Glomerular visceral epithelial cell (primary cell): ENCODE results near the gene CLMN.

ENCODE experiments used
- DNase-seq: peaks from one replicate; pipeline ENCODE4 v3.0.0-alpha.2; 2016; ENCODE audit errors: extremely low spot score

The CLMN gene

DNA sequence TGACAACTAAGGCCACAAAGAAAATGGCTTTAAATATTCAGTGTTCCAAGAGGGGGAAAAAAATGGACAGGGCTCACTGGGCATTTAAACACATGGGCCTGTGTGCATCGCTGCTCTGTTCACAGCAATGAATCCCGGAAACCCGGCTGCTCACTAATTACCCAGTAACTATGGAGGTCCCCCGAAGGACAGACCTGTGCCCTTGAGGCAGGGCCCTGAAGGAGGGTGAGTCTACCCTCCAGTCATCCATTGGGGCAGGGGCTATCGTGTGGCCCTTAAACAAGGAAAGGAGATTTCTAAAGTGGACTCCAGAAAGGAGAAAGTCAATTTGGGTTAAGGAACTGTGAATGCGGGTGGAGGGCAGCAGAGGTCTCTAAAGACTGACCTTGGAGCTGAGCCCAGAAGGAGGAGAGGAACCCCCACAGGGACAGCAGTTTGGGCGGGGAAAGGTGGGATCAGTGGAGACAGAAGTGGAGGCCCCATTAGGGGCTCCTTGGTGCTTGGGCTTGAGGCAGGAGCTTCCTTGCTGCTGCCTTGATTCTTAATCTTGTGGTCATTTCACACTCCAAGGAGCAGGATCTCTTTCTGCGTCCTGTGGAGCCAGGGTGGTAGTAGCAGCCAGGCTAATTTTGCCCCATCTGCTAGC, 1.4 kb upstream of the CLMN start:
- no peak for DNase-seq

DNA sequence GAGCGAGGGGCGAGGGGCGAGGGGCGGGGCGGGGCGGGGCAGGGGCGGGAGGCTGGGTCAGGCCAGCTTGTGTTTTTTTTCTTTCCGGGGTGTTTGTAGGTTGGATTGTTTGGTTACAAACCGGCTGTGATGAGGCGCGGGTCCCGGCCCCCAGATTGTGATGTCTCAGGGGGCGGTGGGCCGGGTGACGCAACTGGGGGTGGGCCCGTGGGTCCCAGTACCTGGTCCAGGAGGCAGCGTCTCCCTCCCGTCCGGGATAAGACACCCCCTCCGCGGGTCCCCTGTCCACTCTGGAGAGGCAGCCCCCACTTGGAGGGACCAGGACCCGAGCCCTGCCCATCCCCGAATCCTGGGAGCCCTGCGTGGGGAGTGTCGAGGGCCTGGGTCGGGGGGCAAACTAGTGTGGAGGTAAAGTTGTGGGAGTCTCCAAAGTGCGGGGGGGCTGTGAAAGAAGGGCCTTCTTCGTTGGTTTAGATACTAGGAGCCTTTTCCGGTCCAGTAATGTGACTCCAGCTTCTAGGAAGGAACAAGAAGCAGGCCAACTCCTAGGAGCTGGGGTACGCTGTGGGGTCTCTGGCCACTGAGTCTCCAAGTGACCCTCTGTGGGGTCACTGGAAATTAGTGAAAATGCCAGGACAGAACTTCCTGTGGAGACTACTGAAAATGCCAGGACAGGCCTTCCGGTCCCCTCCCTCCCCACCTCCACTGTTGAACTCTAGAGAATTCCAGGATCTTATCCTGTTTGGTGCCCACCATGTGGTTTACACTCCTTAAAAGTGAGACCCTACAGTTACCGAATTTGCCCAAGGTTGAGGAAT, 579 bp upstream of the CLMN start:
- no peak for DNase-seq

DNA sequence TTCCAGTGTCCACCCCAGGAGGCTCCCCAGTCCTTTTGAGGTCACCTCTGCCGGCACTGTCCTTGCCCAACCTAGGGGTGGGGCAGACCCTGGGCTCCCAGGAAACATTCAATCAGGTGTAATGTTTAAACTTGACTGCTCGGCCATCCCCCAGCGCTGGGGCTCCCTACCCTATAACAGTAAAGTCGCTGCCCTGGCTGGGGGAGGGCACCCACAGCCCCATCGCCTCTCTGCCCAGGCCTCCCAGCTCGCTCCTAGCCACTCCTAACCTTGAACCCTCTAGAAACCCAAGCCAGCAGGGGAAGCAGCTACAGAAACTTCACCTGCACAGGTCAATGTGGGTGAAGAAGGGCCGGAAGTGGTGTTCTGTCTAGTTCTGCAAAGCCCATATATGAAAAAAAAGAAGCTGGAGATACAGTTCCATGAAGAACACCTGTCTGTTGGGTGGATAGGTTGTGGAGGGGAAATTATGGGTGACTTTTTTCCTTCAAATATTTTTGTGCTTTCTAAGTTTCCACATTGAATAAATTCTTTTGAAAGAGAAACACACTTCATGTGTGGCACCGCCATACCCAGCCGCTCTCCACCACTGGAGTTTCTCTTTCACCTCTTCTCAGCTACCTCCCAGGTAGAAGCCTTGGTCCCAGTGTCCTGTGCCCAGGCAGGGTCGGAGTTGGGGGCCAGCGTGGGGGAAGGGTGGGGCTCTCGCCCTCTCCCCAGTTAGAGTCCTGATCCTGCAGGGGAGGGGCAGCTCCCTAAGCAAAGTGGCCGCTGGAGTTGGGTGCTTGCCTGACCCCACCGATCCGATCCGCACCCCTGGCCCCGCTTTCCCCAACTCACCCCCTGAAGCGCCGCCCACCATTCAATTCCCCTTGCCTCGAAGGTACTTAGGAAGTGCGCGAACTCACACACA, 1.1 kb downstream of the CLMN start:
- DNase-seq = no peak

DNA sequence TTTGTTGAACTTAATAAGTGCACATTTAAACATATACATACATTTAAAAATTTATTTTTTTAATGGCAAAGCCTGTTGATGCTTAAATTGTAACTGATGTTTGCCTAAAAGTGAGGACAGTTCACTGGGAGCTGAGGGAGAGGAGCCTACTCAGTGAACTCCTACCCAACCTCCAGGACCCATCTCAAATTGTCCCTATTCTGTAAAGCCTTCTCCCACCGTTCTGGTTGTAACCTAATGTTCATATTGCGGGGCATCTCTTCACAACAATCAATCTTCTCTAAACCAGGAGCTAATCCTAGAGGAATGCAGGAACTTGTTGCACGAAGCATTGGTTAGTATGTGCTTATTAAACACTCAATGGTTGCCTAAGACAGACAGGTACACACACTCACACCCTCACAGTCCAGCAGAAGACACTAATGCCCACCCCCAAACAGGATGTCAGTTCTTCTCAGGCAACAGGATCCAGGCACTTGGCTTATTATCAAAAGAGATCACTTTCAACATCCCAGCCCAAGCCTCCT, 1.8 kb downstream of the CLMN start:
- DNase-seq = no peak

DNA sequence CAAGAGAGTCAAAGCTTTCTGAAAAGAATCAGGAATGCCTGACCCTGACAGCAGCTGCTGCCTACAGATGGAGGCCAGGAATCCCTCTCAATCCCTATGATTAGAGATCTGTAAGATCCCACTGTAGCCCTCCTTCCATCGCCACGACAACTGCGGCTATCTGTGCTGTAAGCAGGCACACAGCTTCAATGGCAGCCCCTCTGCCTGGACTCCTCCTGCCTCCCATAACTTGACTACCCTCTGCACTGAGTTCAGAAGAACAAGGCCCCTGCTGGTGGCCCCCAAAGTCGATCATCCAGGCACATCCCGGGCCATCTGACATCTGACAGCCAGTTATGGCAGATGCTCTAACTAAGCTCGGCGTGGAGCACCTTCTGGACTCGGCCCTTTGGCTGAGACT, 2.9 kb downstream of the CLMN start:
- no peak for DNase-seq

DNA sequence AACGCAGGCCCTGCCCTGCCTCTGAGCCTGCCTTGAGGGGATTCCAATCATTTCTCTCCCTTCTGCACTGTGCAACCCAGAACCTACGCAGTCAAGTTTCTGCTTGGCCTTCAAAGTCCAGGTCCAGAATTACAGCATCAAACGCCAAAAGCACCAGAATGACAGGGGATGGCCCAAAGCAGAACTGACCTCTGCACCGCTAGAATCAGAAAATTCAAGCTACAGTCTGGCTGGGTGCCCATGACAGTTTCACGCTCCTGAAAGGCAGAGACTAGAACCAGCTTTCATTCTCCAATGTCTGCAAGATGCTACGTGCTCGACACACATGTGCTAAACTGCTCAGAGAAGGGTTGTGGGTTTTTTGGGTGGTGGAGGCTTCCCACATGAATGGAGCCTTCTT, 4.1 kb downstream of the CLMN start:
- no peak for DNase-seq

DNA sequence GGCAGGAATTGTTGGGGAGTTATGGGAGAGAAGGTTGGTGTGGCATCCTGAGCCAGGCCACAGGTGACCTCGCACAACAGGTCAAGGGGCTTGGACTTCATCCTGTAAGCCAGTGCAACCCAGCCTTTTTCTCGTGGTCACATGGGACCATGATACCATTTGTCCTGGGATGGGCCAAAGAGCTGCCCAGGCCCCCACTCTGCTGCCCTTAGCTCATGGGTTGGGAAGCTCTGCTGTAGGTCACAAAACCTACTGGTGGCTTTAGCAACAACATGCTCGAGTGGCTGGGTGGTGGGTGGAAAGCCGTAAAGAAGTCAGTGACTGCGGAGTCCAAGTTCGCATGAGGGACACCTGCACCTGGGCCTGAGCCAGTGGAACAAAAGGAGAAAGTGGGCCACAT, 4.6 kb downstream of the CLMN start:
- no peak for DNase-seq

DNA sequence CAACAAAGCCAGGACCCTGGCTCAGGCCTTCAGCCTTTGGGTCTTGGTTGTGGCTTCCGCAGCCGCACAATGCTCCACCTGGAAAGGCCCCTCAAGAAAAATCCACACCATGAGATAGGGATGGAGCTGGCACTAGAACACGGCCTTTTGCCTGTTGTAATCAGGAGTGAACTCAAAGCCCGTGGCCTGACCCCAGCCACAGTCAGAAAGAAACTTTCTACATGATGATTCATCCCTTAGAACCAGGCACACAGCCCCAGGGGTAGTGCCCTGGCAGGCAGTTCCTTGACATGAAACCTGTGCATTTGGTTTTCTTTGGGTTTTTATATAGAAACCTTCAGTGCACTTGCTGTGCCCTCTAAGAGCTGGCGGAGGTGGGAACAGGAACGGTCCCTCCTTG, 5.1 kb downstream of the CLMN start:
- DNase-seq = peak; percentile 58

DNA sequence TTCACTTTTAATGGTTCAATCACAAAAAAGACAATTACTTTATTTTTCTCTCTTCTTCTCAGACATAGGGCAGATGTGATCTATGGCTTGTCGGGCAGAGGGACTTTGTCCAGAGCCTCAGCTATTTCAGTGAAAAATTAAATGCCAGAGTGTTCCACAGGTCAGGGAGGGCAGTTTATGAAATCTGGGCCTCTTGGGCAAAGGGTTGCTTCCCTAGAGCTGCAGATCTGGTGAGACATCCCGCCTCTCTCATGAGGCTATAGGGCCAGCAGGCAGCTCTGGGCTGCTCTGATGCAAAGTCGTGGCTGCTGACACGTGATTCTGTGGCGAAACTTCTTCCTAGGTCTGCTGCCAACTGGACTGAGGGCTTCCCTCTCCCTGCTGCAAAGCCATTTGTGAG, 6.0 kb downstream of the CLMN start:
- DNase-seq = peak; percentile 72

DNA sequence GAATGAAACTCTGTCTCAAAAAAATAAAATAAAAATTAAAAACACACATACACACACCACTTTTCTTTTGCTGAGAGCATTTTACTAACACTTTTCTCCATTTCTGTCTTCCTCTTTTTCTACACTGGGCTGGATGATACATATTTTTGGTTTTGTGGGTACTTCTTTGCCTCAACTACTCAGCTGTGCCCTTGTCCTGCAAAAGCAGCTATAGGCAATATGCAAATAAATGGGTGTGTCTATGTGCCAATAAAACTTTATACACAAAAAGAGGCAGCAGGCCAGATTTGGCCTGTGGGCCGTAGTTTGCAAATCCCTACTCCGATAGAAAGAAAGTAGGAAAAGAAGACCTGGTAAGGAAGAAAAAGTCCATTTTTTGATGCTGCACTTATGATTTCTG, 6.5 kb downstream of the CLMN start:
- no peak for DNase-seq

DNA sequence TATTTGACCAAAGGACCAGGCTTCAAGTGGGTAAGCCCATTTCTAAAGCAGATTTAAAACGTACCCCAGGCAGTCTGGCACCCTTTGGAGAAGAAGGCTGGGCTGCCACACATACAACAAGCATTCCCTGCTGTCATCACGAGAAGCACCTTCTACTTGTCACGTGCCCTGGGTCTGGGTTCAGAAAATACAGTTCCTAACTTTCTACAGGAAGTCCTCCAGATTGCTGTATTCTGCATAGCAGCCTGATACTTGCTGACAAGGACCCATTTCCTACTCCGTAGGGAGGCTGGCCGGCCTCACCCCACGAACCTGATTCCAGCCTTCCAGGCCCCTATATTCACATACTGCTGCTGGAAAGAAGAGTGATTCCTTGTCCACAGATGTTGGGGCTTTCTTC, 7.4 kb downstream of the CLMN start:
- no peak for DNase-seq

DNA sequence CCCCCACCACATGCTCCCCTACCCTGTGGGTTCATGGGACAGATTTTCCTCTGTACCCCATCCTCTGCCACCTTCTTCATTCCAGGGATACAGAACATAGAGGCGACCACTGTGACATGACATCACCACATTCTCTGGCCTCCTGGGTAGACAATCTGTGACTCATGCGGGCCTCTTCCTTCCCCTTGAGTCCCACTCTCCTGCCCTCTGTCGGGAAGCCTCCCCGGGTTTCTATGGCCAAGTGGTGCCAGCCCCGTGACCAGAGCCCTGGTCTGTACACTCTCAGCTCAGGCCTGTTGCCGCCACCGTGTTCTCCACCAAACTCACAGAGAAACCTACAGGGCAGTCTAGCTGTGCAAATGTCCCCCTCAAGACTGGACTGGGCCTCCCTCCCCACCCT, 8.0 kb downstream of the CLMN start:
- DNase-seq = peak; percentile 75

DNA sequence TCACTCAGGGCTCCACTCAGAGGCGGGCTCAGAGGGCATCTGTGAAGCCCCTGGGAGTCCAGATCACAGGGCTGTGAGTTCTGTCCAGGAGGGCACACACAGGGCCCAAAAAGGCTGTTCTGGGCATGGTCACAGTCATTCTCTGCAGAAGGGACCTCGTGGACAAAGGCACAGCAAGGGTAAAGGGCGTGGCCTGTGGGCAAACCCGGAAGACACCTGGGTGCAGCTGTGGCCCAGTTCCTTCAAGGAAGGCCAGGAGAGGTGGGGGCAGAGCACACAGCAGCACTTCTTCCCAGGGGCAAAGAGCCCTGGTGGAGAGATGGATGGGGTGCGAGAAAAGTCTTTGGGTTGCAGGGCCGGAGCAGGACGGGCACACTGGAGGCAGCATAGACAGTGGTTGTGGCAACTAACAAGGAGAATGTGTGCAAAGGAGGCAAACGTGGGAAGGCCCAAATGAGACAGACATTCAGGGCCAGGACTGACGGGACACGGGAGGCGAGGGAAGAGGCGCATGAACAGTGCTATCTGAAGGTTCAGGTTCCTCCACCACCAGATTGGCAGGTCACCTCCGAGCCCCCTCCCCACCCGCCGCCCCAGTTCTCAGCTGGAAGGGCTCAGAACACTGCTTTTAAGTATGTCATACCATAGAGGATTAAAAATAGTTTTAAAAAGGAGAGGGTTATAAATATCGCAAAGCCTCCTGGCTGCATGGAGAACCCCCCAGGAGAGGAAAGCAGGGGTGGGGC, 8.9 kb downstream of the CLMN start:
- DNase-seq = no peak

DNA sequence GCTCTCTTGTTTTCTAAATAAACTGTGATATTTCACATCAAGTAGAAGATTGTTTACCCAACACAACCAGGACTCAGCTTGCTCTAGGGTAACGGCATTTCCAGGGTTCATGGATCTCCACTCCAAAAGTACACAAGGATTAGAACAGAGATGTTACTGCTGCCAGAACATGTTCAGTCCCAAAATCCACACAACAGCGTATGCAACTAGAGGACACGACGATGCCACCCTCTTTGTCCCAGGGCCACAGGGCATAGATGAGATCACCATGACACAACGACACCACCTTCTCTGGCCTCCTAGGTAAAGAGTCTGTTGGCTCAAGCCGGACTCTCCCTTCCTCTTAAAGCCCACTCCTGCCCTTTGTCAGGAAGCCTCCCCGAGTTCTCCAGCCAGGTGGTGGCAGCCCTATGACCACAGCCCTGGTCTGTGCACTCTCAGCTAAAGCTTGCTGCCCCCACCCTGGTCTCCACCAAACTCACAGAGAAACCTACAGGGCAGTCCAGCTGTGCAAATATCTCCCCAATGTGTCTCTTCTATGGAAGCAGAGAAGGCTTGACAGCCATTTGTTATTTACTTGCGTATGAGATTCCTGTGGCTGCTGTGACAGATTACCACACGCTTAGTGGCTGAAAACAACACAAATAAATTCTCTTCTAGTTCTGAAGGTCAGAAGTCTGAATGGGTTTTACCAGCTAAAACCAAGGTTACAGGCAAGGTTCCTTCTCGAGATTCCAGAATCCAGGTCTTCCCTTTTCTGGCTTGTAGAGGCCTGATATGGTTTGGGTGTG, 10.3 kb downstream of the CLMN start:
- no peak for DNase-seq

DNA sequence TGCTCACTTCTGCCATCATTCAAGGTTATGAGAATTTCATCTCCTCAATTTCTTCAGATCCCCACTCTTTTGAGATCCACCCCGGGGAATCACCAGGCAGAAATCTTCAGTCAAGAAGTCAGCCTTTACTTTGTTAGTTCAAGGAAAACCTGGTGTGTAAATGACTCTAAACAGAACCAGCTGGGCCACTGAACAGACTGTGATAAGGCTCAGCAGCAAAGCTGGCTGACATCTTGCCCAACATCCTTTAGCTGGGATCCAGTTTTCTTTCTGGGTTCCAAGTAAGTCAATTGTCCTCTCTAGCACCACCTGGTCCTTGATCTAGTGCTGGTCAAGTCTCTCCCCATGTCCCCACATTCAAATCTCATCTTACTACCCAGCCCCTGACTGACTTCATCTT, 11.6 kb downstream of the CLMN start:
- DNase-seq = no peak

DNA sequence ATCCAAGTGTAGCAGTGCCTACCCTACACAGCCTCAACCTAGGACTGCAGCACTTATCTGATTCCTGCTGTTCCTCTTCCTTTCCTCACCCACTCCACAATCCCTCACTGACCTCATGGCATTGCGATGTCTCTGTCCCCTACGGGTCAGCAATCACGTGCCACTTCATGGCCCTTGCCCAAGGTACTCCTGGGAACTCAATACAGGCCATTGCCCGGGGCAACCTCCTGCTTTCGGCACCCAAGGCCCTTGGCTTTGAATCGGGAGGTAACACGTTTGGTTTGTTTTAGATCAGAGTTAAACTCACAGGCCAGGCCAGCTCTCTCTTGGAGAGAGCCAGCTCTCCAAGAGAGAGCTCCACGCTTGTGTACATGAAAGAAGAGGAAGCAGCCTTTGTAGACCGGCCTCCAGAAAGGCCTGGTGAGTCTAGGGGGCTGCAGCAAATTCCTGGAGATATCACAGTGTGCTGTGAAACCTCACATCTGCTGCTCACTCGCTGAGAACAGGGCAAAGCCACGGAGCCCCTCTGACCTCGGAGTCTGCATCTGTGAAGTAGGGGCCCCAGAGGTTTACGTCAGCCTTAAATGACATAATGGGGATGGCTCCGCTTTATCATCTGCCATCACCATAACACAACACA, 12.2 kb downstream of the CLMN start:
- no peak for DNase-seq

DNA sequence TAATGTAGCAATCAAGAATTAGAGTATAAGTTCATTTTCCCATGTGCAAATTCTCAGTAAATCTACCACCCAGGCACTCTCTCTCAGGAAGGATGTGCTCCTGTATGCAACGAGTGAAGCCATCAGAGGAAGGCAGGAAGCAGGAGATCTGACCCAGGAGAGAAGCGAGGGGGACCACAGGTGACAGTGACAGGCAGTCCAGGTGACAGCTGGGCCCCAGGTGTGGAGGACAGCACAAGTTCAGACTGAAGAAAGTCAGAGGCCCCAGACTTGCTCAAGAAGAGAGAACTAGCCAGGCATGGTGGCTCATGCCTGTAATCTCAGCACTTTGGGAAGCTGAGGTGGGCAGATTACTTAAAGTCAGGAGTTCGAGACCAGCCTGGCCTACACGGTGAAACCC, 13.8 kb downstream of the CLMN start:
- DNase-seq = no peak

DNA sequence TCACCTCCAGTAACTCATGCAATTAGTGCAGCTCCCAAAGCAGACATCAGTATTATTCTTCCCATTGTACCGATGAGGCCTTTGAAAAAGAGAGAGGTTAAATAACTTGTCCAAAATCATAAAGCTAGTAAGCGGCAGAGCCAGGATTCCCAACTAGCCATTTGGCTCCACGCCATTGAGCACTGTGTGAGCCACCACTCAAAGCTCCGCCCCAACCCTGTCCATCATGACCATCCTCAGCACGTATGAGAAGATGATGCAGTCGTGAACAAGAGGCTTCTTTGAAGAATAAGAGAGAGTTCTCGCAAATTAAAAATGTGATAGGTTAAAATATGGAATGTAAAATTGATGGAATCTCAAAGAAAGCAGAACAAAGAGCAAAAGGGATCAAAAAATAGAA, 14.6 kb downstream of the CLMN start:
- no peak for DNase-seq

DNA sequence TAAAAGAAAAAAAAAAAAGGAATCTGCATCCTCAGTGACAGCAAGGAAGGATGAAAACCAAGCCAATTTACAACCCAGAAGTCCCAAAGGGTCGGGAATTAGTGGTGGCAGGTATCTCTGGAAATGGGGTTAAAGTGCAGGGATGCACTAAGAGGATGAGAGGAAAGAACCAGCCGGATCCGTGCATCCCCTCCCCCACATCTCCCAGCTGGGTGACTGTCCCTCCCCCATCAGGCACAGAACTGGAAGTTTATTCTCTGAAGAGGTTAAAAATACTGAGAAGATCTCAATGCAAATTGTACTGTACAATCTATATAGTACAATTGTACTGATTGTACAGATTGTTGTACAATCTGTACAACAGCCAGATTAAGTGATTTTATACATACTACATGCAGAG, 15.4 kb downstream of the CLMN start:
- DNase-seq = no peak

DNA sequence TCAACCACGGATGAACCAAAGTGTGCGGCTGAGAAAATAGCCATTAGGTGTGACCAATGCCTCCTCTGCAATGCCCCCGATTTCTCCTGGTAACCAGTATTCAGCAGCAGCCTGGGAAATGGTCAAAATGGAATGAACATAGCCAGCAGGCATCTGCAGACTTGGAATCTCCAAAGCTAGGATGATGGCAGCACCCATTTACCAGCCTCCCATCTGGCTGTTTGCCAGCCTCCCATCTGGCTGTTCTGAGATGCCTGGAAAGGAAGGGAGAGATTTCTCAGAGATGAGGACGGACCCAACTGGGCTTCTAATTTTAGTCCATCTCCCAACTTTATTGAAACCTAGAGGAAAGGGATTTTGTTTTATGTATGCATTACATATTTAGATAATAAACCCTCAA, 16.2 kb downstream of the CLMN start:
- no peak for DNase-seq
